DMS 273 (cell line): Measurements from ENCODE around the gene ZNHIT1.
"Not testable (repeated sequence)": the region's sequence is repeated elsewhere in the genome, so short reads cannot be mapped to it uniquely, and the experiment has no call there.

ENCODE experiments used
- DNase-seq: peaks from one replicate; lab custom pipeline; 2025; ENCODE audit not compliant: unreplicated experiment; lab: John Stamatoyannopoulos, UW

Gene ZNHIT1

GRCh38 chr7:101186844-101187428, 31.0 kb upstream of the ZNHIT1 start:
- DNase-seq, result no peak

GRCh38 chr7:101189109-101189508, 28.9 kb upstream of the ZNHIT1 start:
- DNase-seq, result no peak

DNA sequence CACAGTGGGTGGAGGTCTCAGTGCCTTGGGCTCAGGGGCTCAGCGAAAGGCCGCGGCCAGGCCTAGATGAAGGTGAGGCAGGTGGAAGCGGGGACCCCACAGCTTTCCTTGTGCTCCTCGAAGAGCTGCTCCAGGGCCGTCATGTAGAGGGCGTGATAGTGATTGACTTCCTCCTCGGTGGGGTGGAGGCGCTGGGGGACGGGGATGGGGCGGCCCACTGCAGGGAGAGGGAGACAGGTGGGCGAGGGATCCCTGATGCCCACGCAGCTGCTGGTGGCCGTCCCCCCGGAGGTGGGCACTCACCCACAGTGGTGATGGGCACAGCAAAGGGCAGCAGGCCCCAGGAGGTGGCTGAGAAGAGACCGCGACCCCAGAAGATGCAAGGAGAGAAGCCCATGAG, 22.1 kb upstream of the ZNHIT1 start:
- no peak for DNase-seq

DNA sequence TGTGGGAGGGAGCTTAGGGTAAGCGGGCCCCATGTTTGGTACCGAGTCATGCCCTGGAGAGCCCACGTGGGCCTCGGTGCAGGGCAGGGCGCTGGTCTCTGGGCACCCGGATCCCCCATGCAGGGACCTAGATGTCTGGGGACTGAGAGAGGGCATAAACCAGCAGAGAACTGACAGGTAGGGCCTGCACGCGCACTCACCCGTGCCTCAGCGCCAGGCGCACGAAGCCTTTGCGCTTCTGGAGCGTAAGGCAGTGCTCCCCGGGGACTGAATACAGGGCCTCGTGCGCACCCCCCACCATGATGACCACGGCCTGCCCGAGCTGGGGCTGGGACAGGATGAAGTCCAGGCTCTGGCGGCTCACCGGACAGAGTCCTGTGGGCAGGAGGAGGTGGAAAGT, 20.0 kb upstream of the ZNHIT1 start:
- DNase-seq, result no peak

DNA sequence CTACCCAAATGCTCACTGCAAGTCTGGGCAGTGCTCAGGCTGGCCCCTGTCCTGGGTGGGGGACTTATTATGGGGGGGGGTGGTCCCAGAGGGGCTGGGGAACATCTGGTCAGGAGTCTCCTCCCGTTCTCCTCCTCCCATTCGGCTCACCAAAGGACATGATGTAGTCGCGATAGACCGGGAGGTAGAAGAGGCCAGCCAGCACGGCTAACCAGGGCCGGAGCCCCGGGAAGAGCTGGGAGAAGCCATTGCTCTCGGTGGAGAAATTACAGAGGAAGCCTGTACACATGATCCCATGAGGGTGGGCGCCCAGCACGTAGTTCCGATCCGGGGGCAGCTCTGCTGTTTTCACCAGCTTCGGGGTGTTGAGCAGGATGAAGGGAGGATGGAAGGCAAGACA, 19.5 kb upstream of the ZNHIT1 start:
- no peak for DNase-seq

- DNase-seq, result not testable (repeated sequence)
Observed at GRCh38 chr7:101199522-101199921, 18.4 kb upstream of the ZNHIT1 start.

GRCh38 chr7:101200504-101200861, 17.5 kb upstream of the ZNHIT1 start:
- DNase-seq, result no peak

DNA sequence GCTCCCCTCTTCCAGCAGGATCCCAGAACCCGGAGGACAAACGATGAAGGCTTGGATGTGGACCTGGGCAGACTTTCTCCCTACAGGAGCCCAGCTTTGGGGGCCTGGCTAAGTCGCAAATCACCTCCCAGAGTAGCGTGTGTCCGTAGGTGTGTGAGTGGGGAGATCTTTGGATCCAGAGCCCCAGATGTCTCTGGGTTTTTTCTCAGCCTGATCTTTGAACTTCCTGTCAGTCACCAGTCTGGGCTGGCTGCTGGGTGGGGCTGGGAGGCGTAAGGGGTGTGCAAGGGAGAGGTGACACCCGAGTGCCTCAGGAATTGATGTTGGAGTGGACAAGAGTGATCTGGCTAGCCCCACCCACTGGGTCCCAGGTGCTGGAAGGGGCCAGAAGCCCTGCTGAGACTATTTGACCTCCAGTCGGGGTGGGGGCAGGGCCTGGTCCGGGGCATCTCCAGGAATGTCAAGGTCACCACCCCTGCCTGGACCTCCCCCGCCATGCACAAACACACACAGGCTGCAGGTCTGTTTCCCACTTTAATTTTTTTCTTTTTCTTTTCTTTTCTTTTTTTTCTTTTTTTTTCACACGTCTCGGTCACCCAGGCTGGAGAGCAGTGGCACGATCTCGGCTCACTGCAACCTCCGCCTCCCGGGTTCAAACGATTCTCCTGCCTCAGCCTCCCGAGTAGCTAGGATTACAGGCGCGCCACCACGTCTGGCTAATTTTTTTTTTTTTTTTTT, 16.9 kb upstream of the ZNHIT1 start, which contains the start of gene MOGAT3:
MOGAT3 (minus strand) TSS at position 175 of the 738 bp plus-strand sequence. CDS start 182 bp downstream, outside the sequence.
- no peak for DNase-seq

- DNase-seq, result peak; percentile 39
Observed at GRCh38 chr7:101201695-101202602, 16.0 kb upstream of the ZNHIT1 start.

DNA sequence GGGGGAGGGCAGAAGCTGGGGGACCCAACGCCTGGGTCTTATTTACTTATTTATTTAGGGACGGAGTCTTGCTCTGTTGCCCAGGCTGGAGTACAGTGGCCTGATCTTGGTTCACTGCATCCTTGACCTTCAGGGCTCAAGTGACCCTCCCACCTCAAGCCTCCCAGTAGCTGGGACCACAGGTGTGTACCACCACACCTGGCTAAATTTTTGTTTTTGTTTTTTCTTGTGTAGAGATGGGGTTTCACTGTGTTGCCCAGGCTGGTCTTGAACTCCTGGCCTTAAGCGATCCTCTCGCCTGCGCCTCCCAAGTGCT, 15.4 kb upstream of the ZNHIT1 start:
- DNase-seq, result no peak

DNA sequence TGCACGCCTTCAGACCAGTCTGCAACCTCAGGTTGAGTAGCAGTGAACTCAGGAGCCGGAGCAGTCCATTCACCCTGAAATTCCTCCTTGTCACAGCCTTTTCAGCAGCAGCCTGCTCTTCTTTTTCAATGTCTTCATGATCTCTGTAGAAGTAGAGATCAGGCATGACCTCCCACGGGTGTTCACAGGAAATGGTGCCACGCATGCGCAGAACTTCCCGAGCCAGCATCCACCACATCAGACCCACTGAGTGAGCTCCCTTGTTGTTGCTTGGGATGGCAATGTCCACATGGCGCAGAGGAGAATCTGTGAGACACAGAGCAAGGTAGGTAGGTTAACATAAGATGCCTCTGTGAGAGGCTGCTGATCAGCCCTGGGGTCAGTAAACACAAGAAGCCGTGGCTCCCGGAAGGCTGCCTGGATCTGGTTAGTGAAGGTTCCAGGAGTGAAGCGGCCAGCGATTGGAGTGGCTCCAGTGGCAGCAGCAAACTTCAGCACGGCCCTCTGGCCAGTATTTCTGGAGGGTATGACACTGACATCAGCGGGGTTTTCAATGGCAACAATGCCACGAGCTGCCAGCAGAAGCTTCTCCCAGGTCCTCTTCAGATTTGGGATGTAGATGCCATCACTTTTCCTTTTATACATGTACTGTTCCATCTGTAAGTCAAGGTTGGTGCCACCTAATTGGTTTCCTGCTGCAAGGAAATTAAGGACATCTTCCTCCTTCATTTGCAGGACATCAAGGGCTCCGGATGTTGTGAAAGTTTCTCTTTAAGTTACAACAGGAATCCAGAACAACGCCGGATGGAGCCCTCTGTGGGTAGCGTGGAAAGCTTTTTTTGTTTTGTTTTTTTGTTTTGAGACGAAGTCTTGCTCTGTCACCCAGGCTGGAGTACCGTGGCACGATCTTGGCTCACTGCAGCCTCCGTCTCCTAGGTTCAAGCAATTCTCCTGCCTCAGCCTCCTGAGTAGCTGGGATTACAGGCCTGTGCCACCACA, 13.9 kb upstream of the ZNHIT1 start:
- DNase-seq, result not testable (repeated sequence)

- no peak for DNase-seq
Observed at GRCh38 chr7:101205901-101206664, 11.9 kb upstream of the ZNHIT1 start.

DNA sequence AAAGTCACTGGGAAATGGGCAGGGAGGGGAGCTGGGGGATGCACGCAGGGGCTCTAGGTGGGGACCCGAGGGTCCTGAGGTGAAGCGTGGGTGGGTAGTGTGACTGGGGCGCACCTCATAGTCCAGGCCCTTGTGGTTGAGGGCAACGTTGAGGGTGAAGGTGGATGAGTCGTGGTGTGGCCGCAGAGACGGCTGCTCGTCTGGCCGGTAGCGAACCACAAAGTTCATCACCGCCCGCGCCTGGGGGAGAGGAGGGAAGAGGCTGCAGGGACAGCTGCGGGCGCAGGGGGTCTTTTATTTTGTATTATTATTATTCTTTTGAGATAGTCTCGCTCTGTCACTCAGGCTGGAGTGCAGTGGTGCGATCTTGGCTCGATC, 11.3 kb upstream of the ZNHIT1 start:
- no peak for DNase-seq

GRCh38 chr7:101207459-101207858, 10.5 kb upstream of the ZNHIT1 start:
- DNase-seq, result no peak

GRCh38 chr7:101208794-101209193, 9.2 kb upstream of the ZNHIT1 start:
- DNase-seq, result no peak

- DNase-seq, result no peak
Observed at GRCh38 chr7:101210143-101210542, 7.8 kb upstream of the ZNHIT1 start.

DNA sequence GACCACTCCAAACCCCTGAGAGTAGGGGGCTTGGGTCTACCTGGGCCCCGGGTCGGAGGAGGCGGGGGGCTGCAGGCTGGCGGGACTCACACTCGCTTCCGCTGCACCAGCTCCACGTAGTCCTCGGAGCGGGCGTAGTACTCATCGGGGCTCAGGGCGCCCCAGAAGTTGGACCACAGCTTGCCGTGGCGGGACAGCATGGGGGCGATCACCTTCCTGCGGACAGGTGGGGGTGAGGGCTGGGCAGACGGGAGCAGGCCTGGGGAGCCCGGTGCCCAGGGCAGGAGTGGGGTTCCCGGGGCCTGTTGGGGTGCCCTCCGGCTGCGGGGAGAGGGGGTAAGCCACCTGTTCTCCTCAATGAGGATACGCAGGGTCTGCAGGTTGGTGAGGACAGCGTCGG, 6.5 kb upstream of the ZNHIT1 start:
- DNase-seq, result no peak

- DNase-seq, result no peak
Observed at GRCh38 chr7:101212014-101212413, 6.0 kb upstream of the ZNHIT1 start.

- no peak for DNase-seq
Observed at GRCh38 chr7:101216001-101216859, 1.7 kb upstream of the ZNHIT1 start.
